Activated T-helper 1 cell treated with anti-CD3 and anti-CD28 coated beads, Interleukin-12 subunit alpha, Interleukin-12 subunit beta, Interleukin-2, Interleukin-4 antibody, amounts not matched to agents 30 ng/mL and 10 ng/mL and 1 ng/mL, durations not matched to agents 14 hours and 24 hours and 36 hours (primary cell): Measurements from ENCODE around the gene GREB1. TPM values are rescaled to one million over a fixed set of nuclear protein-coding genes. Genes with fewer than 3 reads are reported as not detected.

Experiments
- DNase-seq: peaks from one replicate; pipeline ENCODE4 v3.0.0; 2021; ENCODE audit warnings: low spot score
- H3K27ac Mint-ChIP-seq: one replicate; pipeline ENCODE4 v1.8.0; 2021; ENCODE audit warnings: mild to moderate bottlenecking, mixed read lengths
- H3K27me3 Mint-ChIP-seq: one replicate; pipeline ENCODE4 v1.8.0; 2022; ENCODE audit warnings: mild to moderate bottlenecking, moderate library complexity, mixed read lengths; ENCODE audit not compliant: insufficient read depth
- H3K36me3 Mint-ChIP-seq: one replicate; pipeline ENCODE4 v1.8.0; 2021; ENCODE audit warnings: low read depth, mixed read lengths
- H3K4me1 Mint-ChIP-seq: one replicate; pipeline ENCODE4 v1.8.0; 2021; ENCODE audit warnings: low read depth, mixed read lengths
- H3K4me3 Mint-ChIP-seq: one replicate; pipeline ENCODE4 v1.8.0; 2021; ENCODE audit warnings: mild to moderate bottlenecking, moderate library complexity, mixed read lengths
- H3K9me3 Mint-ChIP-seq: one replicate; pipeline ENCODE4 v1.8.0; 2021; ENCODE audit warnings: mixed read lengths
- intact Hi-C: fragments of 100-400 bp; cut with micrococcal nuclease; formaldehyde crosslinking; loops from one replicate; pipeline ENCODE4 v1.15.1; 2024
- total RNA-seq: library from RNA; stranded (reverse); gene quantifications from 2 replicates; pipeline ENCODE4 v1.2.3, GENCODE V29; 2022

GREB1 gene
- total RNA-seq, 1 donor from 2014 or later = 0.41 TPM

GRCh38 chr2:11628675-11629074, 94.8 kb downstream of the GREB1 start:
- H3K4me3 Mint-ChIP-seq = no peak overlapping the region
- intact Hi-C loops = no loop called here

GRCh38 chr2:11629215-11629614, 95.4 kb downstream of the GREB1 start:
- no peak overlapping the region for H3K4me3 Mint-ChIP-seq
- H3K27ac Mint-ChIP-seq = no peak overlapping the region
- peaks cover 2% of the 10 kb centered on the region for H3K27me3 Mint-ChIP-seq
- DNase-seq = no peak
- H3K36me3 Mint-ChIP-seq = no peaks in the 10 kb centered on the region
- H3K4me1 Mint-ChIP-seq = no peaks in the 10 kb centered on the region
- intact Hi-C loops = no loop called here
- peaks cover 7% of the 10 kb centered on the region for H3K9me3 Mint-ChIP-seq

More at GRCh38 chr2:11628675-11629074, 94.8 kb downstream of the GREB1 start:
- Mint-ChIP-seq H3K9me3 (peaks cover 7% of the 10 kb centered on the region), H3K4me1 (no peaks in the 10 kb centered on the region), H3K27me3 (peaks cover 2% of the 10 kb centered on the region), H3K36me3 (no peaks in the 10 kb centered on the region), H3K27ac (no peak overlapping the region)
- DNase-seq = no peak

GRCh38 chr2:11629851-11630250, 96.0 kb downstream of the GREB1 start:
- H3K9me3 Mint-ChIP-seq = peaks cover 7% of the 10 kb centered on the region
- intact Hi-C loops = no loop called here
- H3K27ac Mint-ChIP-seq = no peak overlapping the region
- H3K27me3 Mint-ChIP-seq = peaks cover 2% of the 10 kb centered on the region
- H3K36me3 Mint-ChIP-seq = no peaks in the 10 kb centered on the region
- no peak for DNase-seq
- H3K4me1 Mint-ChIP-seq = no peaks in the 10 kb centered on the region
- no peak overlapping the region for H3K4me3 Mint-ChIP-seq

DNA sequence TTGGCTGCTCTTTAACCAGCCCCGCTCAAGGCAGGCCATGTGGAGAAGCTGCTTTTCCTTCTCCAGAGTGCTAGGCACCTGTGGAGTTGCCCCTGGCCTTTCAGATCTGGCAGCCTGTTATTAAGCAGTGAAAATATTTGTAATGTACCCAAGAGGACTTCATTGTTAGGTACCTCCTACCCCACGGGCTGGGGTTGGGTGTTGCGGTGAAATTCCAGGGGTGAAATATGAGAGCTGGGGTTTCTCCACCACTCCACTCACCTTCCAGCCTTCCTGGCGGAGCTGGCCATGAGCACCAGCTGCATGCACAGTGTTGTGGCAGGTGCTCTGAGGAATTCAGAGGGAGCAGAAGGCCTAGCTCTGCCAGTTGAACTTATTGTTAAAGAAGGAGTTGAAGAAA, 97.0 kb downstream of the GREB1 start:
- Mint-ChIP-seq H3K4me3 (no peak overlapping the region), H3K27ac (no peak overlapping the region), H3K4me1 (no peaks in the 10 kb centered on the region), H3K9me3 (peaks cover 2% of the 10 kb centered on the region), H3K27me3 (peaks cover 2% of the 10 kb centered on the region), H3K36me3 (no peaks in the 10 kb centered on the region)
- DNase-seq = no peak
- intact Hi-C loops = no loop called here

DNA sequence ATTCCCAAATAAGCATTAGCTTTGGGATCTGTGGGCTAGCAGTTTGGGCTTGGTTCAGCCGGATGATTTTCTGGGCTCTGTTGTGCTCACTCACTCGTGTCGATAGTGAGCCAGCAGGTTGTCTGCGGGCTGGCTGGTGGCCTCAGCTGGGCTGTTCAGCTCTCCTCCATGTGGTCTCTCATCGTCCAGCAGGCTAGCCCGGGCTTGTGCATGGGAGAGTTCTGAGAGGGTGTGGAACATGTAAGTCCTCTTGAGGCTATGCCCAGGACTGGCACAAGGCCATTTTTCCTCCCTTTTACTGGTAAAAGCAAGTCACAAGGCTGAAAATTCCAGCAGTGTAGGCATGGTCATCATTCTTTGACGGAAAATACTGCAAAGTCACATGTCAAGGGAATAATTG, 97.6 kb downstream of the GREB1 start:
- DNase-seq = no peak
- Mint-ChIP-seq H3K27ac (no peak overlapping the region), H3K36me3 (no peaks in the 10 kb centered on the region), H3K9me3 (no peaks in the 10 kb centered on the region), H3K27me3 (peaks cover 2% of the 10 kb centered on the region), H3K4me1 (no peaks in the 10 kb centered on the region), H3K4me3 (no peak overlapping the region)
- intact Hi-C loops = no loop called here

- no peak overlapping the region for H3K27ac Mint-ChIP-seq
- no peaks in the 10 kb centered on the region for H3K9me3 Mint-ChIP-seq
- H3K27me3 Mint-ChIP-seq = no peaks in the 10 kb centered on the region
- no peak overlapping the region for H3K4me3 Mint-ChIP-seq
- intact Hi-C loops = no loop called here
- DNase-seq = no peak
- no peaks in the 10 kb centered on the region for H3K4me1 Mint-ChIP-seq
- H3K36me3 Mint-ChIP-seq = no peaks in the 10 kb centered on the region
Measured at GRCh38 chr2:11633923-11634478, 100.2 kb downstream of the GREB1 start.

DNA sequence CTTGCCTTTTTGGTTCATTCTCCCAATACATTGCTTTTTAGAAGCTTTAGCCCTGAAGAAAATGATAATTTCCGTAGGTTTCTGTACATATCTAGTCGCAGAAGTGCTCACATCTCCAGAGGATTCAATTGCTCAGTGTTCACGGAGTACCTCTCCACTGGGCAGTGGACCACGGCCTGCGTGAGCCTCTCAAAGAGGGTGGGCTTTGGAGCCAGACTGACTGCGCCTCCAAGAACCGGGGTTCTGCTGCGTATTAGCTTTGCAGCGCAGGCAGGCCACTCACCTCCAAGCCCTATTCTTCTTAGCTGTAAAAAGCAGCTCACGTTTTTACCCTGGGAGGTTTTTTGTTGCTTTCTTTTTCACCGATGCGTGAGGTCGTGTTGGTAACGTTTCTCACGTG, 100.7 kb downstream of the GREB1 start:
- intact Hi-C loops = no loop called here
- Mint-ChIP-seq H3K4me3 (no peak overlapping the region), H3K9me3 (no peaks in the 10 kb centered on the region), H3K4me1 (no peaks in the 10 kb centered on the region), H3K27ac (no peak overlapping the region), H3K36me3 (no peaks in the 10 kb centered on the region), H3K27me3 (no peaks in the 10 kb centered on the region)
- DNase-seq = no peak

GRCh38 chr2:11635141-11635540, 101.3 kb downstream of the GREB1 start:
- H3K4me3 Mint-ChIP-seq = no peak overlapping the region

DNA sequence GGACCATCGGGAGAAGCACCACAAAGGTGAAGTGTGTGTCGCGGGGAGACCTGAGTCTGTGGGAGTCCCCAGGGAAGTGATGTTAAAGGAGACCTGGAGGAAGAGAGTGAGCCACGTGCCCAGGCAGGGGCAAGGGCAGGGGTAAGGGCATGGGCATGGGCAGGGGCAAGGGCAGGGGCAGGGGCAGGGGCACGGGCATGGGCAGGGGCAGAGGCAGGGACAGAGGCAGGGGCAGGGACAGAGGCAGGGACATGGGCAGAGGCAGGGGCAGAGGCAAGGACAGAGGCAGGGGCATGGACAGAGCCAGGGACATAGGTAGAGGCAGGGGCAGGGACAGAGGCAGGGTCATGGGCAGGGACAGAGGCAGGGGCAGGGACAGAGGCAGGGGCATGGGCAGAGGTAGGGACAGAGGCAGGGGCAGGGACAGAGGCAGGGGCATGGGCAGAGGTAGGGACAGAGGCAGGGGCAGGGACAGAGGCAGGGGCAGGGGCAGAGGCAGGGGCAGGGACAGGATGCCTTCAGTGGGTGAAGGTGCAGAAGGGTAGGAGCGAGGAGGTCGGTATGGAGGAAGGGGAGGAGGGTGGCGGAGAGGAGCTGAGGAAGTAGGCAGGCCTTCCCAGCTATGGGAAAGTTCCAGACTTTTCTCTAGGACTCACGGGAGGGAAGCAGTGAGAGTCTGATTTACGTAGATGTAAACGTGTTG, 102.9 kb downstream of the GREB1 start:
- no peaks in the 10 kb centered on the region for H3K9me3 Mint-ChIP-seq
- no peaks in the 10 kb centered on the region for H3K36me3 Mint-ChIP-seq
- peaks cover 1% of the 10 kb centered on the region for H3K27me3 Mint-ChIP-seq
- no peaks in the 10 kb centered on the region for H3K4me1 Mint-ChIP-seq
- H3K4me3 Mint-ChIP-seq = no peak overlapping the region
- H3K27ac Mint-ChIP-seq = no peak overlapping the region
- intact Hi-C loops = no loop called here
- no peak for DNase-seq

More at GRCh38 chr2:11635141-11635540, 101.3 kb downstream of the GREB1 start:
- Mint-ChIP-seq H3K9me3 (no peaks in the 10 kb centered on the region), H3K27me3 (peaks cover 1% of the 10 kb centered on the region), H3K36me3 (no peaks in the 10 kb centered on the region), H3K4me1 (no peaks in the 10 kb centered on the region), H3K27ac (no peak overlapping the region)
- DNase-seq = no peak
- intact Hi-C loops = no loop called here

DNA sequence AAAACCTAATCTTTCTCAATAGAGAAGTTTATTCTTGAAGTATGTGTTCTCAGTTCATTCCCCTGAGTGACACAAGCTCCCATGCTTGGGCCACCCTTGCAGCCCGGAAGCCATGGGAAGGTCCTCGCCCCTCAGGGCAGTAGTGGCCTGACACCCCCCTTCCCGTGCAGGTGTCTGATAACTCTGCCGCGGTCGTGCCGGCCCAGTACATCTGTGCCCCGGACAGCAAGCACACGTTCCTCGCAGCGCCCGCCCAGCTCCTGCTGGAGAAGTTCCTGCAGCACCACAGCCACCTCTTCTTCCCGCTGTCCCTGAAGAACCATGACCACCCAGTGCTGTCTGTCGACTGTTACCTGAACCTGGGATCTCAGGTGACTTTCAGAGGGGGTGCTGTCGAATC, 103.7 kb downstream of the GREB1 start:
- peaks cover 1% of the 10 kb centered on the region for H3K27me3 Mint-ChIP-seq
- no peaks in the 10 kb centered on the region for H3K4me1 Mint-ChIP-seq
- DNase-seq = no peak
- no peaks in the 10 kb centered on the region for H3K36me3 Mint-ChIP-seq
- intact Hi-C loops = no loop called here
- H3K4me3 Mint-ChIP-seq = no peak overlapping the region
- H3K27ac Mint-ChIP-seq = no peak overlapping the region
- H3K9me3 Mint-ChIP-seq = no peaks in the 10 kb centered on the region

DNA sequence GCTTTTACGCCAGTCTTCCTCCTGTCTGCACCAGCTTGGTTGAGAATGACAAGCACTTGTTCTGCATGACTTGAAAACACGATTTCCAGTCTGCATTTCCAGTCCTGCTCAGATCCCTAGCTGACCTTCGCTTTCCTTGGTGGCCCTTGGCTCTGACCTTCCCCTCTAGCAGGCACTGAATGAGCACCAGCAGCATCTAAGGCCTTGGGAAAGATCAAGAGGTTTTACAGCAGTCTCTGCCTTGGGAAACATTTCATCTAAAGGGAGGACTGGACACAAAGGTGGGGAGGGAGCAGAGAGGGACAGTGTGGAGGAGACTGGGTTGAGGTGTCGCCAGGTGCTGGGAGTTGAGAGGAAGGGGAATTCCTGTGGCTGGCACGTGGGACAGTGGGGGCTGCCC, 105.7 kb downstream of the GREB1 start:
- H3K4me3 Mint-ChIP-seq = no peak overlapping the region
- no peaks in the 10 kb centered on the region for H3K36me3 Mint-ChIP-seq
- intact Hi-C loops = no loop called here
- H3K27ac Mint-ChIP-seq = no peak overlapping the region
- H3K9me3 Mint-ChIP-seq = no peaks in the 10 kb centered on the region
- H3K4me1 Mint-ChIP-seq = no peaks in the 10 kb centered on the region
- DNase-seq = no peak
- H3K27me3 Mint-ChIP-seq = peaks cover 2% of the 10 kb centered on the region

DNA sequence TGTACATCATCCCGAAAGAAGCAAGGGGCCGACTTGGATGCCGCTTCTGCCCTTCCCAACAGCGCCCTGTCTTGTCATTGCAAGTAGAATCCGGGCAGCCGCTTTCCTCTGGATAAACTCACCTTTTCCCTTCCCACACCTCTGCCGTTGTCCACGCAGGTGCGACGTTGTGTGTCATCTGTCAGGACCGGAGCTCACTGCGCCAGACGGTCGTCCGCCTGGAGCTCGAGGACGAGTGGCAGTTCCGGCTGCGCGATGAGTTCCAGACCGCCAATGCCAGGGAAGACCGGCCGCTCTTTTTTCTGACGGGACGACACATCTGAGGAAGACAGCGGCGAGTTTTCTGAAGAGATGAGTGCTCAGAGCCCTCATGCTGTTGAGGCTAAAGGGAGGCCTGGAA, 106.3 kb downstream of the GREB1 start:
- H3K4me1 Mint-ChIP-seq = no peaks in the 10 kb centered on the region
- H3K27ac Mint-ChIP-seq = no peak overlapping the region
- H3K36me3 Mint-ChIP-seq = no peaks in the 10 kb centered on the region
- DNase-seq = no peak
- intact Hi-C loops = no loop called here
- peaks cover 5% of the 10 kb centered on the region for H3K27me3 Mint-ChIP-seq
- H3K4me3 Mint-ChIP-seq = no peak overlapping the region
- no peaks in the 10 kb centered on the region for H3K9me3 Mint-ChIP-seq

DNA sequence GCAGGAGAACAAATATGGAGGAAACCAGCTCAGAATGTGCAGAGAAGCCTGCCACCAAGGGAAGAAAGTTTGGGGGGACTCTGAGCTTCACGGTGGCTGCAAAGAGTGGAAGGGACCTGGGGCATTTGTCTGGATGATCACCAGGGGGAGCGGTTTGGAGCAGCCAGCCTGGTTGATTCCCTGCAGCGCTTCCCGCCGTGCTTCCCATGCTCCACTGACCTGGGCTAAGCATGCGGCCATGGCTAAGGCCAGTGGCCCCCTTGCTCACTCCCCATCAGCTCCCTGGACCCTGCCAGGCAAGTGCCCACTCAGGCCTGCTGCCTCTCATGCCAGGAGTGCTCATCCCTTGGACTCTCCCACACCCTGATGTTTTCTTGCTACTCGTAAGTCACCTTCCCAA, 109.1 kb downstream of the GREB1 start:
- peaks cover 12% of the 10 kb centered on the region for H3K27me3 Mint-ChIP-seq
- no peak for DNase-seq
- H3K27ac Mint-ChIP-seq = no peak overlapping the region
- H3K4me3 Mint-ChIP-seq = no peak overlapping the region
- no peaks in the 10 kb centered on the region for H3K9me3 Mint-ChIP-seq
- H3K36me3 Mint-ChIP-seq = no peaks in the 10 kb centered on the region
- no peaks in the 10 kb centered on the region for H3K4me1 Mint-ChIP-seq
- intact Hi-C loops = no loop called here

- no peak overlapping the region for H3K27ac Mint-ChIP-seq
- H3K9me3 Mint-ChIP-seq = no peaks in the 10 kb centered on the region
- no peak overlapping the region for H3K4me3 Mint-ChIP-seq
- H3K27me3 Mint-ChIP-seq = peaks cover 12% of the 10 kb centered on the region
- intact Hi-C loops = no loop called here
- DNase-seq = no peak
- no peaks in the 10 kb centered on the region for H3K36me3 Mint-ChIP-seq
- no peaks in the 10 kb centered on the region for H3K4me1 Mint-ChIP-seq
Measured at GRCh38 chr2:11644293-11644692, 110.4 kb downstream of the GREB1 start.
